Astrocyte of the spinal cord (primary cell): Measurements from ENCODE around the gene PTPRN.

Experiments
- DNase-seq: peaks from one replicate; pipeline ENCODE4 v3.0.0; 2011; ENCODE audit warnings: low read depth, low spot score
- H3K4me3 ChIP-seq: 2 replicates; pipeline ENCODE4 v1.5.1; 2011; ENCODE audit warnings: low read depth, mild to moderate bottlenecking, low read length, moderate library complexity
- in situ Hi-C: cut with HindIII; loops from 2 replicates; pipeline ENCODE4 v1.10.0; 2017; ENCODE audit warnings: low sequenced_read_pairs
- TF ChIP-seq, protein P1 (sequence below): IDR thresholded peaks from 2 replicates; pipeline ENCODE4 v1.5.1; 2012; ENCODE audit warnings: low read depth, mild to moderate bottlenecking, low read length, inconsistent platforms

Gene PTPRN

DNA sequence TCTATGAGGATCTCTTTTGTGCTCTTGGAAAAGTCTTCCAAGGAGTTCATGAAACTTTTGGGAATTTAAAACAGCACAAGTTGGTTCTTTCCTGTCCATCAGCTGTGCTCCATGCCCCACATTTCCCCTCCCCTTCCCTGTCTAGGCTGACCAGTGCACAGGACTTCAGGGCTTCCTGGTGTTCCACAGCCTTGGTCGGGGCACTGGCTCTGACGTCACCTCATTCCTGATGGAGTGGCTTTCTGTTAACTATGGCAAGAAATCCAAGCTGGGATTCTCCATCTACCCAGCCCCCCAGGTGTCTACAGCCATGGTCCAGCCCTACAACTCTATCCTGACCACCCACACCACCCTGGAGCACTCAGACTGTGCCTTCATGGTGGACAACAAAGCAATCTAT, 38.2 kb downstream of the PTPRN start:
- in situ Hi-C loops: no loop called here
- no peak overlapping the region for H3K4me3 ChIP-seq
- TF ChIP-seq, protein P1, sequence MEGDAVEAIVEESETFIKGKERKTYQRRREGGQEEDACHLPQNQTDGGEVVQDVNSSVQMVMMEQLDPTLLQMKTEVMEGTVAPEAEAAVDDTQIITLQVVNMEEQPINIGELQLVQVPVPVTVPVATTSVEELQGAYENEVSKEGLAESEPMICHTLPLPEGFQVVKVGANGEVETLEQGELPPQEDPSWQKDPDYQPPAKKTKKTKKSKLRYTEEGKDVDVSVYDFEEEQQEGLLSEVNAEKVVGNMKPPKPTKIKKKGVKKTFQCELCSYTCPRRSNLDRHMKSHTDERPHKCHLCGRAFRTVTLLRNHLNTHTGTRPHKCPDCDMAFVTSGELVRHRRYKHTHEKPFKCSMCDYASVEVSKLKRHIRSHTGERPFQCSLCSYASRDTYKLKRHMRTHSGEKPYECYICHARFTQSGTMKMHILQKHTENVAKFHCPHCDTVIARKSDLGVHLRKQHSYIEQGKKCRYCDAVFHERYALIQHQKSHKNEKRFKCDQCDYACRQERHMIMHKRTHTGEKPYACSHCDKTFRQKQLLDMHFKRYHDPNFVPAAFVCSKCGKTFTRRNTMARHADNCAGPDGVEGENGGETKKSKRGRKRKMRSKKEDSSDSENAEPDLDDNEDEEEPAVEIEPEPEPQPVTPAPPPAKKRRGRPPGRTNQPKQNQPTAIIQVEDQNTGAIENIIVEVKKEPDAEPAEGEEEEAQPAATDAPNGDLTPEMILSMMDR: no peak
- DNase-seq: no peak

GRCh38 chr2:219270055-219270372, 39.2 kb downstream of the PTPRN start:
- H3K4me3 ChIP-seq: no peak overlapping the region
- TF ChIP-seq, protein P1: no peak
- DNase-seq: no peak
- in situ Hi-C loops: no loop called here

GRCh38 chr2:219269362-219270054, 39.7 kb downstream of the PTPRN start:
- H3K4me3 ChIP-seq: no peak overlapping the region
- in situ Hi-C loops: no loop called here
- TF ChIP-seq, protein P1: no peak
- no peak for DNase-seq

GRCh38 chr2:219268294-219268693, 40.9 kb downstream of the PTPRN start:
- TF ChIP-seq, protein P1: no peak
- in situ Hi-C loops: no loop called here

GRCh38 chr2:219266886-219267285, 42.3 kb downstream of the PTPRN start:
- TF ChIP-seq, protein P1: no peak
- no peak overlapping the region for H3K4me3 ChIP-seq
- in situ Hi-C loops: no loop called here
- no peak for DNase-seq

More at GRCh38 chr2:219268294-219268693, 40.9 kb downstream of the PTPRN start:
- no peak overlapping the region for H3K4me3 ChIP-seq
- DNase-seq: no peak

- no peak overlapping the region for H3K4me3 ChIP-seq
- DNase-seq: no peak
- in situ Hi-C loops: no loop called here
- TF ChIP-seq, protein P1: no peak
These were observed 43.0 kb downstream of the PTPRN start for GRCh38 chr2:219266232-219266631.
